ENCODE measurements around the gene PLEKHA6.

GRCh38 chr1:204356997-204357396 lies 2.7 kb downstream of the PLEKHA6 start:
- no peak for TF ChIP-seq CTCF (IDR thresholded peaks at IDR 0.05 in 8 of 11, conservative IDR thresholded peaks at IDR 0.05 in 3 of 11)
- TF ChIP-seq POLR2A (IDR thresholded peaks at IDR 0.05): no peak
- no peak for TF ChIP-seq POLR2AphosphoS5 (IDR thresholded peaks at IDR 0.05)
